Hematopoietic multipotent progenitor cell treated with erythropoietin and hydrocortisone succinate and interleukin-3 and kit ligand, for 15 days (in vitro differentiated cells): ENCODE measurements around the gene SUMO1.
"Not testable (repeated sequence)": the region's sequence is repeated elsewhere in the genome, so short reads cannot be mapped to it uniquely, and the experiment has no call there.

Experiments used
- DNase-seq: peaks from one replicate; pipeline ENCODE4 v3.0.0-alpha.2; 2015; ENCODE audit warnings: low spot score

SUMO1 gene

GRCh38 chr2:202238234-202239197 is at the start of gene SUMO1:
Gene SUMO1, minus strand, starts transcription at chr2:202238597. Its CDS starts 146 bp downstream, at chr2:202238451.
- DNase-seq, result peak; percentile 82

- no peak for DNase-seq
These were observed 48.2 kb upstream of the SUMO1 start for GRCh38 chr2:202286595-202286994.

- DNase-seq, result peak; percentile 41
These were observed 40.5 kb upstream of the SUMO1 start for GRCh38 chr2:202278944-202279343.

DNA sequence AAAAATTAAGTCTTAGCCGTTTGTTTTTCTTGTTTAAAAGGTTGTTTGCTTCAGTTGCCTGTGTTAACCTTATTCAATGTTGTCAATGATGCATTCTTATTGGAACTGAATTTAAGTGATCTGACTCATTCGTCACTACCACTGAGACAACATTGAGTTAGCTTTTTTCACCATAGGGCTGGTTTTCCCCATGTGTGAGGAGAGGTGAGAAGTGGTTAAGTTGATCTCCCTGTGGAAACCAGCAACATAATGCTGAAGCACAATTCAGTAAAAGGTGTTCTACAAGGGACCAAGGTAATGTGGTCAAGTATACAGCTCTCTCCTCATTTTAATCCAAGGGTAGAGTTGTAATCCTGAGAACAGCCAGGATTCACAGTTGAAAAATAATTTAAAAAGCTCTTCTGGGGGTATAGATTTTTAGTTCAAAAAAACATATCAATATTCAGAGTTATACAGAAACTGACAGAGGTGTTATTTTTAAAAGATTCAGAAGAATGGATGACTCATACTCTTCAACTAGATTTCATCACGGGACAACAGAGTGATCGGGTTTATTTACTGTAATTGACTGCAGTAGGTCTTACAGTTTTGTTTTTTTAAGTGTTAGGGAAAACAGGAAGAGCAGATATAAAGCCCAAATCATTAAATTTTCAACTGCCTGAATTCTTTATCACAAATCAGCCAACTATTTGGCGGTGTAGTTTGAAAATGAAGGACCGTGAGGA is 39.8 kb upstream of the SUMO1 start:
- no peak for DNase-seq

GRCh38 chr2:202276078-202276720 is 37.8 kb upstream of the SUMO1 start:
- DNase-seq, result not testable (repeated sequence)

DNA sequence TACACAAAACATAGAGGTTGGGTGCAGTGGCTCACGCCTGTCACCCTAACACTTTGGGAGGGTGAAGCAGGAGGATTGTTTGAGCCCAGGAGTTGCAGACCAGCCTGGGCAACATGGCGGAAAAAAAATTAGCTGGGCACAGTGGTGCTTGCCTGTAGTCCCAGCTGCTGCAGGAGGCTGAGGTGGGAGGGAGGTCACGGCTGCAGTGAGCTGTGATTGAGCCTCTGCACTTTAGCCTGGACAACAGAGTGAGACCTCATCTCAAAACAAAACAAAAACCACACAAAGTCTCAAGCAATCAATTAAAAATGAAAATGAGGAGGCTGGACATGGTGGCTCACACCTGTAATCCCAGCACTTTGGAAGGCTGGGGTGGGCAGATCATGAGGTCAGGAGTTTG is 32.1 kb upstream of the SUMO1 start:
- no peak for DNase-seq

- no peak for DNase-seq
These were observed 31.2 kb upstream of the SUMO1 start for GRCh38 chr2:202269585-202269984.

DNA sequence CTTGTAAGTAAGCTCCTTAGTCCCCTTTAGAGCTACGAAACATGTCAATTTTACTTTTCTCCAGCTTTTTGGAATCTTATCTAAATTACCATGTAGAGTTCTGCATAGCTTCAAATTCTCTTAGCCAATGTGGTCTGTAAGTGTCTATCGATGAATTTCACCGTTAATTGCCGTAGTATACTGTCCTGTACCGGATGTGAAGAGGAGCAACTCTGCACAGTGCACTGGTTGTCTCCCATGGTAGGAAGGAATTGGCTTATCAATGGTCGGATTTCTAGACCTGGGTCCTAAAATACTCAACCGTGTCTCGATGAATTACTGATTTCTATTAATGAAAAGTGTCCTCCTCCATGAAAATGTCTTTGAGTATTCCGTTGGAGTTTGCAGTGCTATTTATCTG is 29.1 kb upstream of the SUMO1 start:
- no peak for DNase-seq

- DNase-seq, result peak; percentile 90
These were observed 27.3 kb upstream of the SUMO1 start, which contains the start of gene NOP58 for GRCh38 chr2:202265467-202266277. Gene NOP58, plus strand, starts transcription at chr2:202265763. Its CDS starts 179 bp downstream, at chr2:202265942.

DNA sequence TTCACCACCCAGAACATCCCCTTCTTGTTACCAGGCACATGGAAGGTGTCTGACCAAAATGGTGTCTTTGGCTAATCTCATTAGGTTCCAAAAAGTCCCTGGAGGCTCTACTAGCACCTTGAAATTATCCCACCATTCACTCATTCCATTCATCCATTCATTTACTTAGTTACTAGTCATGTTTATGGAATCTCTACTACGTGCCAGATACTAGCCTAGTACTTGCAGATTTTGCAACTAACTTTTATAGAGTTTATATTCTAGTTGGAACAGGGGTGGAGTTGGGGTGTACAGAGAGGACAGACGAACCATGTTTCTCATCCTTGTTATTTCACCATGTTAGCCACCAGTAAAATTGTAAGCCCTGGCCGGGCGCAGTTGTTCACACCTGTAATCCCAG is 23.1 kb upstream of the SUMO1 start:
- no peak for DNase-seq

DNA sequence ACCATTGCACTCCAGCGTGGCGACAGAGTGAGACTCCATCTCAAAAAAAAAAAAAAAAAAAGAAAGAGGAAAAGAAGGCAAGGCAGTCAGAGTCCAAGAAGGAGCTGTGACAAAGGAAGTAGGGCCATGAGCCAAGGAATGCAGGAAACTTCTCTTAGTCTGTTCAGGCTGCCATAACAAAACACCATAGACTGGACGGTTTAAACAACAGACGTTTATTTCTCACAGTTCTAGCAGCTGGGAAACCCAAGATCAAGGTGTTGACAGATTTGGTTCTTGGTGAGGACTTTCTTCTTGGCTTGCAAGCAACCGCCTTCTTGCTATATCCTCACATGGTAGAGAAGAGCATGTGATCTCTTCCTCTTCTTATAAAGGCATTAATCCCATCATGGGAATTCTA is 13.1 kb upstream of the SUMO1 start:
- no peak for DNase-seq

DNA sequence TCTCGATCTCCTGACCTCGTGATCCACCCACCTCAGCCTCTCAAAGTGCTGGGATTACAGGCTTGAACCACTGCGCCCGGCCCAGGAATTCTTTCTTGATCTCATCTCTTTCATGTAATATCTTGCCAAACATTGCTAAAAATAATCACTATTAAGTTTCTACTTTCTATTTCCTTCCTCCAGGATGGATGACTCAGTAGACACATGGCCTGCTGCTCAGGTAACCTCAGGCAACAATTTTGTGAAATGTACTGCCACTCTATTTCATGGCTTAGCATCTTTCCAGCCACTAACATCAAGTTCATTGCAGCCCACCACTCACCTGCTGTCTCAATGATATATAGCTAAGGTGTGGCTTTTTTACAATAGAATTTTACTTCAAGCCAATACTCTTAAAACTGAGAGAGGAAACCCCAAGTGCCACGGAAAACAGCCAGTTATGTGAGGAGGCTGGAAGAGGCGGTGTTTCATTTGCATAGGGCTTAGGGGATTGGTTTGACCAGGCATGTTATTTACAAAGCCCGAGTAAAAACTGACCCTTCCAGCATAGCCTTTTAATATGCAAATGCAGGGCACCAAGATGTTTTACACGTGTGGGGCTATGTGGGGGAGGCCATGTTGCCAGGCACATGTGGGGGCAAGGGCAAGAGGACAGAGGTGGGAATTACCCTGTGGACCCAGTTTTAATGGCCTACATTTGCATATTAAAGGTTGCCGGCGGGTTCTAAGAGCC is 11.3 kb upstream of the SUMO1 start:
- no peak for DNase-seq

GRCh38 chr2:202247710-202248109 is 9.3 kb upstream of the SUMO1 start:
- DNase-seq, result not testable (repeated sequence)

DNA sequence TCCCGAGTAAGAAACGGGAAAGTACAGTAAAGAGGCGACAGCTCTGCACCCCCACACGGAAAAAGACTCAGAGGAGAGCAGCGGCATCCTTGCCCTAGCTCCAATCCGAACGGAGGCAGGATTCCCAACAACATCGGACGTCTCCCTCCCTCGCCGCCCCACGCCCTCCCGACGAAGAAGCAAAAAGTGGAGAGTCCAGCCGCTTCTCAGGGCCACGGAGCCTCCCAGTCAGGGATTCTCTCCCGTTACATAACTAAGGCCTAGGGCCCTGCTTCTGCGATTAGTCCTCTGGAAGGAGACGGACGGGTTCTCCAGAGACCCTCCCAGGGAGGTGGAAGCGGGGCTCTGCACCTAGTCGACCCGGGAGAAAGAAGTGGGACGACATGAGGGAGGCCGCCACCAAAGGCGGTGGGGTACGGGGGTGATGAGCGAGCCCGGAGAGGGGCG is 587 bp downstream of the SUMO1 start:
- DNase-seq, result no peak

DNA sequence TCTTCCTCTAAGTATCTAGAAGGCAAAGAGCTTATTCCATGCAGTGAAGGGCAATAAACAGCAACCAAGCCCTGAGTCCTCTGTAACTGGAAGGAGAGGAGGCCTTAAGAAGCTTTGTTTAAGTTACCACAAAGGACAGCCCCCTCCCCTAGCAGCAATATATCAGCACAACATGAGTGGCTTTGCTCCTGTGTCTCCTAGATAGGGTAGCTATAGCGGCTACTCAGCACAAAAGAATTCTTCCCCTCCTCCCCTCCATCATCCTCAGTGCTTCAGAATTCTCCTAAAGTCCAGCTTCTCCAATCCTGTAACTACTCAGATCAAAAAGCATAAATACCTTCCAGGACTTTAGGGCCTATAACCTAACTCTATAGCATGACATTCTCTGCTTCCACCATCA is 16.5 kb downstream of the SUMO1 start:
- DNase-seq, result no peak

- DNase-seq, result no peak
These were observed 23.2 kb downstream of the SUMO1 start for GRCh38 chr2:202215179-202215578.

DNA sequence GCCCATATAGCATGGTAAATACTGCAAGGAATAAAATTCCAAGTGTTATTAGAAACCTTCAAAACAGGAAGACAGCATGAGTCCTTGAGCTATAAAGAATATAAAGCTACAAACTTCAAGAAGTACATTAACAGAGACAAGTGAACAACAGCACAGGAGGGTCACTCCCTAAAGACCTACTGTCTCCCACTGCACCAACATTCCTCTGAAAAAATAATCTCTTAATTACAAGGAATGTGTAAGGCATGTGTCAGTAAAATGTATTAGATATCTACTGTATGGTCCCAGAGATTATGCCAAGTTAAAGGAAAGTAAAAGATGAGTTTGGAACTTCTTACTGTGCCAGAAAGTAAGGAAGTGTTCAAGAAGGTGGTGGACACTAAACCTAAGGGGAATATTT is 29.9 kb downstream of the SUMO1 start:
- no peak for DNase-seq

- no peak for DNase-seq
These were observed 33.5 kb downstream of the SUMO1 start for GRCh38 chr2:202204855-202205254.

DNA sequence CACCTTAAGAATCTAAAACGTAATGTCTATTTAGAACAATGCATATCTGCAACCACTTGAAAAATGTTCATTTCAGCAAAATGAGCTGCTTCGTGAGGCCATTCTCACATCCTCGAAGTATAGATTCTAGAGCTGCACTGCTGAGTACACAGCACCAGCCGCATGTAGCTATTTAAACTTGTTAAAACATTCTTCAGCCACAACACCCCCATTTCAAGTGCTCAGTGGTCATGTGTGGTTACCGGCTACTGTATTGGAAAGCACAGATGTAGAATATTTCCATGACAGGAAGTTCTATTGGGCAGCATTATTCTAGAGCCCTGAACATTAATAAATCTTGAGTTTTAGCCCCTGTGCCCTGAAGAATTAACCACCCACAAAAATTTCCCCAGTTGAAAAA is 35.0 kb downstream of the SUMO1 start:
- DNase-seq, result no peak

DNA sequence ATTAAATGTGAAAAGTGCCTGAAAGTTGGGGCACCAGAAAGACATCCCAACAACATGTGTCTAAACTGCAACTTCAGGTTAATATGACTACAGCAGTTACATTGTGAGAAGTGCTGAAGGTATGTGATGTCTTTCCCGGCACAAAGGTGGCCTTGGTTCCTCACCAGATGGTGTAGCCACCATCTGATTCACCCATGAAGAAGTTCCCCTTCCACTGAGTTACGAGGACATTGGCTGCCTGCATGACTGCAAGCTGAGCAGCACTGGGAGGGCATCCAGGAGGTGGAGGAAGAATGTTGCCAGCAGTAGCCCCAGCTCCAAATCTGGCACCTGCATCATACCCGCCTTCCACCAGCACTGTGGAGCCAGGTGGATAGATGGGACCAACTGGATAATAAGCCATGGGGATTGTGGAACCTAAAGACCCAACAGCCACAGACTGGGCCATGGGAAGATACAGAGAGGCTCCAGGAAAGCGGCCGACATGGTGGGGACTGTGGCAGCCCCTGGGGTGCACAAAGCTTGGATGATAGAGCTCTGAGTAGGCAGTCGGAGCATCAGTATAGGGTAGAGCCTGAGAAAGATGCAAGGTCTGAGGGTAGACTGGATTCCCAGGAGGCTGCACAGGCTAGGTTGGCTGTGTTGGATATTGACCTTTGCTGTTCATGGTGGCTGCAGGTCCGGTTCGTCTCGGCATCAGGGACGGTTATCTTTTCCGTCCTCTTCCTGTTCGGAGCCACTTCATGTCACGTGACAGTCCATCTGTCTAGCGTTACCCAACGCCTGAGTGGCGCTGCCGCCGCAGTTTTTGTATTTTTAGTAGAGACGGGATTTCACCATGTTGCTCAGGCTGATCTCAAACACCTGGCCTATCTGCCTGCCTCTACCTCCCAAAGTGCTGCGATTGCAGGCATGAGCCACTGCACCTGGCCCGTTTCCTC is 36.9 kb downstream of the SUMO1 start:
- no peak for DNase-seq
